ENCODE results near the gene ZNFX1. TPM values are rescaled to one million over a fixed set of nuclear protein-coding genes. Genes with fewer than 3 reads are reported as not detected.
"Not testable (repeated sequence)": the region's sequence is repeated elsewhere in the genome, so short reads cannot be mapped to it uniquely, and the experiment has no call there.

Gene ZNFX1
- total and polyA plus RNA-seq, 3 donors from 2014 or later = 31.6 to 39.9 (median 37.2) TPM

DNA sequence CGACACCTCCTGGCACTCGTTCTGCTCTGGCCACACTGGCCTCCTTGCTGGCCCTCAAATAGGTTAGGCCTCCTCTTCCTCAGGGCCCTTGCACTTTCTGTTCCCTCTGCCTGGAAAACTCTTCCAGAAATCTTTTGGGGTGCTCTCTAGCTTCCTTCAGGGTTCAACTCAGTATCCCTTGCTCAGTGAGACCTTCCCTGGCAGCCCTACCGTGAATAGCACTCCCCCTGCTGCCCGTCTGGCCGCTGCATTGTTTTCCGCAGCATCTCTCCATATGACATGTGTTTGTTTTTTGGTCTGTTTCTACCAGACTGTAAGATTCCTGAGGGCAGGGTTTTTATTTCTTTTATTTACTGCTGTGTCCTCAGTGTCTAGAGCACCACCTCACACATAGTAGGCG lies 52.0 kb downstream of the ZNFX1 start:
- WGBS, 2 donors = 87 to 90% methylated on average over 7 of the region's 7 CpGs
- intact Hi-C loops (cut with DNase I; ENCODE audit: low total_unique reads) = no loop called here
- no peak overlapping the region for H3K4me3 ChIP-seq
- no peak for DNase-seq
- no peak for TF ChIP-seq POLR2A (IDR thresholded peaks at IDR 0.05)
- TF ChIP-seq, protein P1, sequence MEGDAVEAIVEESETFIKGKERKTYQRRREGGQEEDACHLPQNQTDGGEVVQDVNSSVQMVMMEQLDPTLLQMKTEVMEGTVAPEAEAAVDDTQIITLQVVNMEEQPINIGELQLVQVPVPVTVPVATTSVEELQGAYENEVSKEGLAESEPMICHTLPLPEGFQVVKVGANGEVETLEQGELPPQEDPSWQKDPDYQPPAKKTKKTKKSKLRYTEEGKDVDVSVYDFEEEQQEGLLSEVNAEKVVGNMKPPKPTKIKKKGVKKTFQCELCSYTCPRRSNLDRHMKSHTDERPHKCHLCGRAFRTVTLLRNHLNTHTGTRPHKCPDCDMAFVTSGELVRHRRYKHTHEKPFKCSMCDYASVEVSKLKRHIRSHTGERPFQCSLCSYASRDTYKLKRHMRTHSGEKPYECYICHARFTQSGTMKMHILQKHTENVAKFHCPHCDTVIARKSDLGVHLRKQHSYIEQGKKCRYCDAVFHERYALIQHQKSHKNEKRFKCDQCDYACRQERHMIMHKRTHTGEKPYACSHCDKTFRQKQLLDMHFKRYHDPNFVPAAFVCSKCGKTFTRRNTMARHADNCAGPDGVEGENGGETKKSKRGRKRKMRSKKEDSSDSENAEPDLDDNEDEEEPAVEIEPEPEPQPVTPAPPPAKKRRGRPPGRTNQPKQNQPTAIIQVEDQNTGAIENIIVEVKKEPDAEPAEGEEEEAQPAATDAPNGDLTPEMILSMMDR (IDR thresholded peaks at IDR 0.05) = no peak
- H3K27me3 ChIP-seq = no peaks in the 10 kb centered on the region
- H3K4me1 ChIP-seq = no peaks in the 10 kb centered on the region
- no peak overlapping the region for H3K27ac ChIP-seq
- H3K36me3 ChIP-seq (ENCODE audit: low read depth, missing control alignments) = no peaks in the 10 kb centered on the region
- H3K9me3 ChIP-seq = no peaks in the 10 kb centered on the region

- TF ChIP-seq, protein P1 (IDR thresholded peaks at IDR 0.05) = no peak
- TF ChIP-seq POLR2A (IDR thresholded peaks at IDR 0.05) = no peak
- Histone ChIP-seq H3K9me3 (no peaks in the 10 kb centered on the region), H3K4me3 (peak overlapping the region; percentile 79 to 80), H3K36me3 (ENCODE audit: low read depth, missing control alignments) (no peaks in the 10 kb centered on the region), H3K27ac (peak overlapping the region; percentile 64 to 87), H3K27me3 (no peaks in the 10 kb centered on the region), H3K4me1 (peaks cover 9% of the 10 kb centered on the region)
- intact Hi-C loops (cut with DNase I; ENCODE audit: low total_unique reads) = loop anchor here (10.0 kb wide), 1 partner anchor 85 kb away; no protein-coding TSS in a partner anchor
- no peak for DNase-seq
- 49 to 56% methylated on average over 27 to 28 of the region's 28 CpGs for WGBS, 2 donors
Observed at GRCh38 chr20:49219924-49220831, 57.7 kb downstream of the ZNFX1 start.

DNA sequence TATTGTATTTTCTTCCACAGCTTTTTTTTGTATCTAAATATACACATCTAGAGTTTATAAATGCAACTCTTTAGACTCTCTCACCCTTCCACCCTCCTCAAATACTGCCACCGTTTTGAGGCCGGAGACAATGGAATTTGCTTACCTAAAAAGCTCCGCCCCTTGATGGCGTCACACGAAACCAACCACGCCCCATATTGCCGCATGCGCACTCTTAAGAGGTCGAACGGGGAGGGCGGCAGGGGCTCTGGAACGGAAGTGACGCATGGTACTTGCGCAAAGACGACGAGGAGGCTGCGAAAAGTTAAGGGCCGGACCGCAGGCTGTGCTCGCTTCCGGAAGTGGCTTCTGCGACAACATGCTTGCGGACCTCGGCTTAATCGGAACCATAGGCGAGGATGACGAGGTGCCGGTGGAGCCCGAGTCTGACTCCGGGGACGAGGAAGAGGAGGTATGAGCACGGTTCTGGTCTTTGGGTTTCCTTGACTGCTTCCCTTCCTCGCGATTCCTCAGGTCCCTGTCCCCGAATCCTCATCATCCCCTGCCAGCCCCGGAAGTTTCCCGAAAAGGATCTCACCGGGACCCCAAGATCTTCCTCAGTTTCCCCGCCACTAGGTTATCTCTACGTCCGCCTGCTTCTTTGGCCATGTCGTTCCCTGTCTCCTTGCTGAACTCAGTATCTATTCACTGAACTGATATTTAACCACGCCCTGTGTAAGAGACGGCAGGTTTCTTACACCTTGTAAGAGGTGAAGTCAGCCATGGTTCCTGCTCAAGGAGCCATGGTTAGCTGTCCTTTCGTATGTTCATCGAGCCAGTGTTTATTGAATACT lies 58.5 kb downstream of the ZNFX1 start, which contains the start of gene DDX27:
Gene DDX27, plus strand, starts transcription at position 326 of the 833 bp plus-strand sequence. Its CDS starts 33 bp downstream, at position 359.
- 0 to 1% methylated on average over 40 to 46 of the region's 46 CpGs for WGBS, 2 donors
- intact Hi-C loops (cut with DNase I; ENCODE audit: low total_unique reads) = loop anchor here (10.0 kb wide), 1 partner anchor 85 kb away; no protein-coding TSS in a partner anchor
- peak; percentile 99 for DNase-seq

GRCh38 chr20:49218739-49219090 lies 59.1 kb downstream of the ZNFX1 start:
- H3K36me3 ChIP-seq (ENCODE audit: low read depth, missing control alignments); H3K9me3 ChIP-seq; H3K4me1 ChIP-seq; H3K27me3 ChIP-seq: not testable (repeated sequence)
- Histone ChIP-seq H3K27ac (peak overlapping the region; percentile 64 to 75), H3K4me3 (peak overlapping the region; percentile 79 to 80)
- intact Hi-C loops (cut with DNase I; ENCODE audit: low total_unique reads) = loop anchor here (10.0 kb wide), 1 partner anchor 84 kb away; no protein-coding TSS in a partner anchor
- peak; percentile 27 for DNase-seq
- WGBS, 2 donors = 31 to 37% methylated on average over 13 of the region's 13 CpGs

More for the DNA sequence above, 58.5 kb downstream of the ZNFX1 start, which contains the start of gene DDX27:
- TF ChIP-seq, protein P1 (IDR thresholded peaks at IDR 0.05) = no peak
- peak; percentile 66 for TF ChIP-seq POLR2A (IDR thresholded peaks at IDR 0.05)
- Histone ChIP-seq H3K27ac (peak within 1 kb of the TSS; percentile 64 to 87), H3K4me1 (peaks cover 9% of the 10 kb centered on the region), H3K9me3 (no peaks in the 10 kb centered on the region), H3K36me3 (ENCODE audit: low read depth, missing control alignments) (no peaks in the 10 kb centered on the region), H3K27me3 (no peaks in the 10 kb centered on the region), H3K4me3 (peak within 1 kb of the TSS; percentile 79 to 80)
